GM12878 (cell line): Measurements from ENCODE around the gene SERHL2. TPM values are rescaled to one million over a fixed set of nuclear protein-coding genes. Genes with fewer than 3 reads are reported as not detected.
A peak's percentile ranks its signal among the peaks of the same experiment; 100 is the strongest.

Source experiments
- BACH1 ChIP-seq: fragments of 450-650 bp; IDR thresholded peaks from 2 replicates; pipeline ENCODE4 v1.6.1; 2017; ENCODE audit warnings: mild to moderate bottlenecking, borderline replicate concordance
- CTCF ChIP-seq, 3 experiments: IDR thresholded peaks in 2 of 3; conservative IDR thresholded peaks in 1 of 3; 2 replicates each; pipeline ENCODE4 v1.5.1; 2011; ENCODE audit warnings: low read depth in 3 of 3, low read length in 3 of 3, mild to moderate bottlenecking in 3 of 3, control low read depth in 2 of 3, moderate library complexity in 2 of 3, inconsistent platforms in 1 of 3, mixed read lengths in 1 of 3; ENCODE audit not compliant: control insufficient read depth in 2 of 3, insufficient read depth in 1 of 3; ENCODE audit errors: extremely low read depth in 1 of 3
- EZH2 ChIP-seq: IDR thresholded peaks from 2 replicates; pipeline ENCODE4 v1.6.1; 2012; ENCODE audit warnings: low read depth, mild to moderate bottlenecking, control low read depth, inconsistent platforms, low read length, borderline replicate concordance; ENCODE audit not compliant: control insufficient read depth
- KDM1A ChIP-seq: fragments of 200-600 bp; sonication (generic); IDR thresholded peaks from 2 replicates; pipeline ENCODE4 v1.6.1; 2016; ENCODE audit warnings: borderline replicate concordance
- KLF5 ChIP-seq: fragments of 450-650 bp; IDR thresholded peaks from 2 replicates; pipeline ENCODE4 v1.6.1; 2014; ENCODE audit warnings: mild to moderate bottlenecking; ENCODE audit not compliant: partially characterized antibody
- MTA2 ChIP-seq: fragments of 450-650 bp; IDR thresholded peaks from 2 replicates; pipeline ENCODE4 v1.6.1; 2016; ENCODE audit warnings: low read depth, mild to moderate bottlenecking, moderate library complexity
- MTA3 ChIP-seq: IDR thresholded peaks from 2 replicates; pipeline ENCODE4 v1.6.1; 2012; ENCODE audit warnings: low read length, inconsistent platforms, borderline replicate concordance
- MXI1 ChIP-seq: fragments of 150-350 bp; IDR thresholded peaks from 2 replicates; pipeline ENCODE4 v1.6.1; 2011; ENCODE audit warnings: low read depth, mild to moderate bottlenecking, inconsistent platforms, low read length, improper control_type of control experiment
- NBN ChIP-seq: fragments of 450-650 bp; IDR thresholded peaks from 2 replicates; pipeline ENCODE4 v1.6.1; 2016
- NR2C1 ChIP-seq: fragments of 450-650 bp; IDR thresholded peaks from 2 replicates; pipeline ENCODE4 v1.6.1; 2017; ENCODE audit warnings: antibody characterized with exemption, mild to moderate bottlenecking, moderate library complexity
- PAX8 ChIP-seq: fragments of 450-650 bp; IDR thresholded peaks from 2 replicates; pipeline ENCODE4 v1.6.1; 2017; ENCODE audit warnings: mild to moderate bottlenecking, moderate library complexity
- PKNOX1 ChIP-seq: fragments of 450-650 bp; IDR thresholded peaks from 2 replicates; pipeline ENCODE4 v1.6.1; 2016; ENCODE audit warnings: mild to moderate bottlenecking
- RBBP5 ChIP-seq: fragments of 200-600 bp; sonication (generic); conservative IDR thresholded peaks from 2 replicates; pipeline ENCODE4 v1.6.1; 2016
- RFX5 ChIP-seq: IDR thresholded peaks from 2 replicates; pipeline ENCODE4 v1.6.1; 2011; ENCODE audit warnings: low read depth, low read length, improper control_type of control experiment
- SREBF2 ChIP-seq: IDR thresholded peaks from 2 replicates; pipeline ENCODE4 v1.6.1; 2012; ENCODE audit warnings: mild to moderate bottlenecking, low read length
- SRF ChIP-seq, 2 experiments: IDR thresholded peaks; 2 replicates each; pipeline ENCODE4 v1.6.1; 2011; ENCODE audit warnings: low read depth in 2 of 2, low read length in 2 of 2, mild to moderate bottlenecking in 1 of 2, moderate library complexity in 1 of 2
- ZSCAN29 ChIP-seq: fragments of 450-650 bp; IDR thresholded peaks from 2 replicates; pipeline ENCODE4 v1.6.1; 2017; ENCODE audit warnings: mild to moderate bottlenecking, moderate library complexity
- polyA plus RNA-seq, 11 experiments: library from polyadenylated mRNA; depleted of rRNA in 4 of 11; unstranded in 6 of 11; stranded (reverse) in 5 of 11; fragments of >200 nt; fragmentation: Nextera tagmentation in 4 of 11; fragmentation: Illumina TruSeq in 1 of 11; extraction: Ambion mirVana in 4 of 11; extraction: Trizol in 1 of 11; gene quantifications; 1 replicate in 1 of 11; 2 replicates in 10 of 11; pipeline versions ENCODE4 v1.2.1 to v1.2.3, GENCODE V29; 2011 to 2016; ENCODE audit warnings: inconsistent platforms in 2 of 11, missing spikeins in 2 of 11, low read depth in 1 of 11
- total RNA-seq, 4 experiments: library from RNA; depleted of rRNA in 3 of 4; stranded (reverse); fragments of >200 nt in 3 of 4; fragmentation: Illumina TruSeq in 1 of 4; extraction: Trizol in 1 of 4; gene quantifications; 2 replicates each; pipeline versions ENCODE4 v1.2.1 to v1.2.3, GENCODE V29; 2013 to 2021
- TF ChIP-seq, protein P1 (sequence below): IDR thresholded peaks from 2 replicates; pipeline ENCODE4 v1.6.1; 2011; ENCODE audit warnings: mild to moderate bottlenecking, low read depth, low read length, moderate library complexity; ENCODE audit not compliant: insufficient replicate concordance
- TF ChIP-seq, protein P2 (sequence below): IDR thresholded peaks from 2 replicates; pipeline ENCODE4 v1.6.1; 2012; ENCODE audit warnings: low read depth, low read length, improper control_type of control experiment
- TF ChIP-seq, protein P3 (sequence below): fragments of 450-650 bp; IDR thresholded peaks from 2 replicates; pipeline ENCODE4 v1.6.1; 2017; ENCODE audit warnings: mild to moderate bottlenecking
- TF ChIP-seq, protein P4 (sequence below): fragments of 450-650 bp; IDR thresholded peaks from 2 replicates; pipeline ENCODE4 v1.6.1; 2017; ENCODE audit warnings: borderline replicate concordance

The SERHL2 gene
- total and polyA plus RNA-seq, 10 of the 15 experiments (the other 5 are each of a cell fraction or from before 2014, with no cell fraction given): 0.63 to 2.0 (median 1.2) TPM

DNA sequence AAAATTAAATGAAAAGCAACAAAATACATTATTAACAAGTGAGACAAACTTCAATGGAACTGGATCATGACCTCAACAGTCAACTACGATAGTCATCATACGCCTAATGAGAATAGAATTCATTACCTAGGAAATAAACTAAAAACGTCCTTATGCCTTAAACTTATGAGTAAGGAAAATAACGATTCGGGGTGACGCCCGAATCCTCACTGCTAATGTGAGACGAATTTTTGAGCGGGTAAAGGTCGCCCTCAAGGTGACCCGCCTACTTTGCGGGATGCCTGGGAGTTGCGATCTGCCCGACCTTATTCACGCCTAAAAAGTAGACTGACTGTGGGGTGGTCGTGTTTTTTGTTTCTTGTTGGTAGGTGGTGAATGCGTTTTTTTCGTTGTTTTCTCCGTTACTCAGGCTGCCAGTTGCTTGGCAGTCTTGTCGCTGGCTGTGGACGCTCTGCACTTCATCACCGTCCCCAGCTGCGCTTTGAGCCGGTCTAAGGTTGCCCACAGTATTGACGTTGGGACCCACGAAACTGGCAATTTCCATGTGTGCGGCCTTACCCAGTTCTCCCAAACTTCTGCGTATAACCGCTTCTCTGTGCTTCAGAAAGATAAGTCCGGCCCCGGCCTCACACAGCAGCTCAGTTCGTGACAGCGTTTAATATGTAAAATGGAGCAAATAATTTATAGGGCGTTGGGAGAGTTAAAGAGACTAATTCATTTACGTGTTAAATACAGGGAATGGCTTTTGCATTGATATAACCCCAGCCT lies 61.5 kb downstream of the SERHL2 start (continued):
- TF ChIP-seq SRF (IDR thresholded peaks at IDR 0.05; ENCODE audit: low read depth in 2 of 2, low read length in 2 of 2) (peak in 1 of 2 experiments; percentile 72; a peak in 1 of 4 replicates), EZH2 (0 out of 2 replicates have a peak, but pooled peaks have one; percentile 20), MXI1 (peak; percentile 27; the same call in 1 of the 2 replicates), CTCF (IDR thresholded peaks at IDR 0.05 in 2 of 3, conservative IDR thresholded peaks at IDR 0.05 in 1 of 3; ENCODE audit: control insufficient read depth in 2 of 3, extremely low read depth in 1 of 3, insufficient read depth in 1 of 3, low read depth in 3 of 3, low read length in 3 of 3) (no peak; a peak in 1 of 6 replicates), RBBP5 (no peak), KLF5 (peak; percentile 96), ZSCAN29 (peak; percentile 96), SREBF2 (no peak), KDM1A (no peak), RFX5 (no peak), NBN (peak; percentile 99), MTA3 (peak; percentile 100), BACH1 (peak; percentile 100), PAX8 (peak; percentile 93), PKNOX1 (peak; percentile 41; the same call in 1 of the 2 replicates), MTA2 (peak; percentile 69; the same call in 1 of the 2 replicates), NR2C1 (no peak; the same call in 1 of the 2 replicates)
- TF ChIP-seq, protein P1, sequence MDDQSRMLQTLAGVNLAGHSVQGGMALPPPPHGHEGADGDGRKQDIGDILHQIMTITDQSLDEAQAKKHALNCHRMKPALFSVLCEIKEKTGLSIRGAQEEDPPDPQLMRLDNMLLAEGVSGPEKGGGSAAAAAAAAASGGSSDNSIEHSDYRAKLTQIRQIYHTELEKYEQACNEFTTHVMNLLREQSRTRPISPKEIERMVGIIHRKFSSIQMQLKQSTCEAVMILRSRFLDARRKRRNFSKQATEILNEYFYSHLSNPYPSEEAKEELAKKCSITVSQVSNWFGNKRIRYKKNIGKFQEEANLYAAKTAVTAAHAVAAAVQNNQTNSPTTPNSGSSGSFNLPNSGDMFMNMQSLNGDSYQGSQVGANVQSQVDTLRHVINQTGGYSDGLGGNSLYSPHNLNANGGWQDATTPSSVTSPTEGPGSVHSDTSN: peak; percentile 88
- TF ChIP-seq, protein P2, sequence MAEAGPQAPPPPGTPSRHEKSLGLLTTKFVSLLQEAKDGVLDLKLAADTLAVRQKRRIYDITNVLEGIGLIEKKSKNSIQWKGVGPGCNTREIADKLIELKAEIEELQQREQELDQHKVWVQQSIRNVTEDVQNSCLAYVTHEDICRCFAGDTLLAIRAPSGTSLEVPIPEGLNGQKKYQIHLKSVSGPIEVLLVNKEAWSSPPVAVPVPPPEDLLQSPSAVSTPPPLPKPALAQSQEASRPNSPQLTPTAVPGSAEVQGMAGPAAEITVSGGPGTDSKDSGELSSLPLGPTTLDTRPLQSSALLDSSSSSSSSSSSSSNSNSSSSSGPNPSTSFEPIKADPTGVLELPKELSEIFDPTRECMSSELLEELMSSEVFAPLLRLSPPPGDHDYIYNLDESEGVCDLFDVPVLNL: no peak; the same call in 1 of the 2 replicates
- TF ChIP-seq, protein P3, sequence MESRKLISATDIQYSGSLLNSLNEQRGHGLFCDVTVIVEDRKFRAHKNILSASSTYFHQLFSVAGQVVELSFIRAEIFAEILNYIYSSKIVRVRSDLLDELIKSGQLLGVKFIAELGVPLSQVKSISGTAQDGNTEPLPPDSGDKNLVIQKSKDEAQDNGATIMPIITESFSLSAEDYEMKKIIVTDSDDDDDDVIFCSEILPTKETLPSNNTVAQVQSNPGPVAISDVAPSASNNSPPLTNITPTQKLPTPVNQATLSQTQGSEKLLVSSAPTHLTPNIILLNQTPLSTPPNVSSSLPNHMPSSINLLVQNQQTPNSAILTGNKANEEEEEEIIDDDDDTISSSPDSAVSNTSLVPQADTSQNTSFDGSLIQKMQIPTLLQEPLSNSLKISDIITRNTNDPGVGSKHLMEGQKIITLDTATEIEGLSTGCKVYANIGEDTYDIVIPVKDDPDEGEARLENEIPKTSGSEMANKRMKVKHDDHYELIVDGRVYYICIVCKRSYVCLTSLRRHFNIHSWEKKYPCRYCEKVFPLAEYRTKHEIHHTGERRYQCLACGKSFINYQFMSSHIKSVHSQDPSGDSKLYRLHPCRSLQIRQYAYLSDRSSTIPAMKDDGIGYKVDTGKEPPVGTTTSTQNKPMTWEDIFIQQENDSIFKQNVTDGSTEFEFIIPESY: peak; percentile 88; the same call in 1 of the 2 replicates
- TF ChIP-seq, protein P4, sequence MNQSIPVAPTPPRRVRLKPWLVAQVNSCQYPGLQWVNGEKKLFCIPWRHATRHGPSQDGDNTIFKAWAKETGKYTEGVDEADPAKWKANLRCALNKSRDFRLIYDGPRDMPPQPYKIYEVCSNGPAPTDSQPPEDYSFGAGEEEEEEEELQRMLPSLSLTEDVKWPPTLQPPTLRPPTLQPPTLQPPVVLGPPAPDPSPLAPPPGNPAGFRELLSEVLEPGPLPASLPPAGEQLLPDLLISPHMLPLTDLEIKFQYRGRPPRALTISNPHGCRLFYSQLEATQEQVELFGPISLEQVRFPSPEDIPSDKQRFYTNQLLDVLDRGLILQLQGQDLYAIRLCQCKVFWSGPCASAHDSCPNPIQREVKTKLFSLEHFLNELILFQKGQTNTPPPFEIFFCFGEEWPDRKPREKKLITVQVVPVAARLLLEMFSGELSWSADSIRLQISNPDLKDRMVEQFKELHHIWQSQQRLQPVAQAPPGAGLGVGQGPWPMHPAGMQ: peak; percentile 45; the same call in 1 of the 2 replicates
